OCI-LY1 (cell line): ENCODE results near the gene RPS3.

Experiments
- H2AFZ ChIP-seq: fragments of 200-600 bp; sonication (generic), shearing (Covaris generic); 2 replicates; pipeline ENCODE4 v1.6.0; 2014; ENCODE audit warnings: antibody characterized with exemption, mild to moderate bottlenecking, low read length
- H3F3A ChIP-seq: fragments of 200-600 bp; sonication (generic), shearing (Covaris generic); 2 replicates; pipeline ENCODE4 v1.6.0; 2014; ENCODE audit warnings: mild to moderate bottlenecking, antibody characterized with exemption, low read length, moderate library complexity; ENCODE audit not compliant: insufficient read depth
- H3K27ac ChIP-seq: fragments of 200-600 bp; sonication (generic); 2 replicates; pipeline ENCODE4 v1.5.1; 2014; ENCODE audit warnings: low read length, mixed run types, mild to moderate bottlenecking, low read depth; ENCODE audit not compliant: poor library complexity, severe bottlenecking
- H3K27me3 ChIP-seq: fragments of 200-600 bp; sonication (generic); 2 replicates; pipeline ENCODE4 v1.6.0; 2014; ENCODE audit warnings: antibody characterized with exemption, mild to moderate bottlenecking, low read length, moderate library complexity; ENCODE audit not compliant: insufficient read depth
- H3K36me3 ChIP-seq: fragments of 200-600 bp; sonication (generic); 2 replicates; pipeline ENCODE4 v1.6.1; 2014; ENCODE audit warnings: mild to moderate bottlenecking, antibody characterized with exemption, low read length, moderate library complexity, mixed read lengths; ENCODE audit not compliant: insufficient read depth
- H3K4me1 ChIP-seq: fragments of 200-600 bp; sonication (generic); 2 replicates; pipeline ENCODE4 v1.5.1; 2014; ENCODE audit warnings: mild to moderate bottlenecking, low read length, moderate library complexity; ENCODE audit not compliant: insufficient read depth, severe bottlenecking
- H3K4me2 ChIP-seq: fragments of 200-600 bp; sonication (generic), shearing (Covaris generic); 2 replicates; pipeline ENCODE4 v1.6.1; 2014; ENCODE audit warnings: low read length
- H3K4me3 ChIP-seq: fragments of 200-600 bp; sonication (generic); 2 replicates; pipeline ENCODE4 v1.5.1; 2014; ENCODE audit warnings: low read length, low read depth, mild to moderate bottlenecking, mixed read lengths; ENCODE audit not compliant: poor library complexity, severe bottlenecking
- H3K79me2 ChIP-seq: fragments of 200-600 bp; shearing (Covaris generic); 2 replicates; pipeline ENCODE4 v1.6.1; 2016; ENCODE audit warnings: mixed run types, low read length, mixed read lengths; ENCODE audit not compliant: insufficient read depth
- H3K9ac ChIP-seq: fragments of 200-600 bp; sonication (generic), shearing (Covaris generic); 2 replicates; pipeline ENCODE4 v1.6.1; 2014; ENCODE audit warnings: mild to moderate bottlenecking, low read length, mixed read lengths
- H3K9me2 ChIP-seq: fragments of 200-600 bp; sonication (generic), shearing (Covaris generic); 2 replicates; pipeline ENCODE4 v1.6.1; 2014; ENCODE audit warnings: low read depth, mild to moderate bottlenecking, low read length, mixed read lengths
- H3K9me3 ChIP-seq: fragments of 200-600 bp; shearing (Covaris generic); 2 replicates; pipeline ENCODE4 v1.6.1; 2014; ENCODE audit warnings: low read length, mixed read lengths
- H4K20me1 ChIP-seq: fragments of 200-600 bp; sonication (generic), shearing (Covaris generic); 2 replicates; pipeline ENCODE4 v1.6.0; 2016; ENCODE audit warnings: mild to moderate bottlenecking, low read length; ENCODE audit not compliant: insufficient read depth
- EZH2 ChIP-seq: fragments of 200-600 bp; sonication (generic), shearing (Covaris generic); IDR thresholded peaks from 2 replicates; pipeline ENCODE4 v1.8.0; 2017; ENCODE audit warnings: borderline replicate concordance, mixed run types, mild to moderate bottlenecking, antibody characterized with exemption, low read length, moderate library complexity, mixed read lengths
- TF ChIP-seq, protein P1 (sequence below): fragments of 200-600 bp; sonication (generic), shearing (Covaris generic); IDR thresholded peaks from 2 replicates; pipeline ENCODE4 v1.5.1; 2017; ENCODE audit warnings: mild to moderate bottlenecking, antibody characterized with exemption, low read length, moderate library complexity, mixed read lengths

The RPS3 gene

DNA sequence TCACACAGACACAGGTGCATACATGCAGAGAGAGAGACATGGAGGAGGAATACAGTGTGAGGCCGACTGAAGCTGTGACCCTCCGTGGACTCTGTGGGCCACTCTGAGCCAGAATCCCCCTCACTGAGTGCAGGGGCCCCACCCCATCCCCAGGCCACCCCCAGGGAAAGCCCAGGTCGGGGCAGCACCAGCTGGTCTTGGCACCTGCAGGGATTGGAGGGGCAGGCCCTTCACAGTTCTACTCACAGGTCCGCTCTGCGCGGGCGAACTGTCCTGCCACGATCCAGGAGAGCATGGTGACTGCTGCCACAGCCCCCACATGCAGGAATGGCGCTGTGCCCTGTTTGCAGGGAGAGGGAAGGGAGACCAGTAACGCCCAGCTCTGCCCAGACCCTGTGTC, 50.0 kb downstream of the RPS3 start:
- no peak overlapping the region for H3K4me3 ChIP-seq
- no peak overlapping the region for H3K4me2 ChIP-seq
- H3K27ac ChIP-seq = no peak overlapping the region

GRCh38 chr11:75449776-75450175, 50.5 kb downstream of the RPS3 start:
- Histone ChIP-seq H2AFZ (no peak overlapping the region), H4K20me1 (no peaks in the 10 kb centered on the region), H3K27me3 (peaks cover 12% of the 10 kb centered on the region; the same call in 1 of the 2 replicates), H3K36me3 (no peaks in the 10 kb centered on the region; the same call in 1 of the 2 replicates), H3K4me3 (no peak overlapping the region), H3K4me2 (no peak overlapping the region), H3K4me1 (no peaks in the 10 kb centered on the region), H3K9me2 (no peaks in the 10 kb centered on the region), H3K79me2 (no peaks in the 10 kb centered on the region), H3K9me3 (0 out of 2 replicates have a peak, but pooled peaks cover 4% of the 10 kb centered on the region), H3K9ac (no peak overlapping the region), H3K27ac (no peak overlapping the region), H3F3A (no peaks in the 10 kb centered on the region)
- no peak for TF ChIP-seq EZH2
- TF ChIP-seq, protein P1, sequence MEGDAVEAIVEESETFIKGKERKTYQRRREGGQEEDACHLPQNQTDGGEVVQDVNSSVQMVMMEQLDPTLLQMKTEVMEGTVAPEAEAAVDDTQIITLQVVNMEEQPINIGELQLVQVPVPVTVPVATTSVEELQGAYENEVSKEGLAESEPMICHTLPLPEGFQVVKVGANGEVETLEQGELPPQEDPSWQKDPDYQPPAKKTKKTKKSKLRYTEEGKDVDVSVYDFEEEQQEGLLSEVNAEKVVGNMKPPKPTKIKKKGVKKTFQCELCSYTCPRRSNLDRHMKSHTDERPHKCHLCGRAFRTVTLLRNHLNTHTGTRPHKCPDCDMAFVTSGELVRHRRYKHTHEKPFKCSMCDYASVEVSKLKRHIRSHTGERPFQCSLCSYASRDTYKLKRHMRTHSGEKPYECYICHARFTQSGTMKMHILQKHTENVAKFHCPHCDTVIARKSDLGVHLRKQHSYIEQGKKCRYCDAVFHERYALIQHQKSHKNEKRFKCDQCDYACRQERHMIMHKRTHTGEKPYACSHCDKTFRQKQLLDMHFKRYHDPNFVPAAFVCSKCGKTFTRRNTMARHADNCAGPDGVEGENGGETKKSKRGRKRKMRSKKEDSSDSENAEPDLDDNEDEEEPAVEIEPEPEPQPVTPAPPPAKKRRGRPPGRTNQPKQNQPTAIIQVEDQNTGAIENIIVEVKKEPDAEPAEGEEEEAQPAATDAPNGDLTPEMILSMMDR = no peak

More for the DNA sequence above, 50.0 kb downstream of the RPS3 start:
- no peaks in the 10 kb centered on the region for H3K4me1 ChIP-seq
- H3K79me2 ChIP-seq = no peaks in the 10 kb centered on the region
- H3K36me3 ChIP-seq = no peaks in the 10 kb centered on the region; the same call in 1 of the 2 replicates
- H4K20me1 ChIP-seq = no peaks in the 10 kb centered on the region
- no peak overlapping the region for H3K9ac ChIP-seq
- TF ChIP-seq EZH2 = no peak
- TF ChIP-seq, protein P1 = no peak
- no peaks in the 10 kb centered on the region for H3K9me2 ChIP-seq
- H3K9me3 ChIP-seq = 0 out of 2 replicates have a peak, but pooled peaks cover 4% of the 10 kb centered on the region
- H2AFZ ChIP-seq = no peak overlapping the region
- peaks cover 12% of the 10 kb centered on the region; the same call in 1 of the 2 replicates for H3K27me3 ChIP-seq
- H3F3A ChIP-seq = no peaks in the 10 kb centered on the region

DNA sequence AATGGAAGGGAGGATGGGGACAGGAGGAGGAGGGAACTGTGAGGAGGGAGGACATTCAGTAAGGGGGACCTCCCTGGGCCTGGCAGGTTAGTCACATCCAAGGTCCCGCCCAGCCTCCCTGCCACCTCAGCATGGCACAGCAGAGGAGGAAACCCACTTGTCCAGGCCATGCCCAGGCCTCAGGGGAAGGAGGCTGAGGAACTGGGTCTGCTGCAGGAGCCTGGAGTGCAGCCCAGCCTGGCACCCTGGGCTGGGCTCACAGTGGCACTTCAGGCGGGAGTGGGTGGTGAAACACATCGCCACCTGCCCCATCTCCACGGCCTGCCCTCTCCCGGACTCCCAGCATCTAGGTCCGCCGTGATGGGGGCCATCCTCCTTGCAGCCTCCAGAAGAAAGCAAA, 50.9 kb downstream of the RPS3 start:
- no peaks in the 10 kb centered on the region for H3K79me2 ChIP-seq
- peaks cover 12% of the 10 kb centered on the region; the same call in 1 of the 2 replicates for H3K27me3 ChIP-seq
- H2AFZ ChIP-seq = no peak overlapping the region
- H3F3A ChIP-seq = no peaks in the 10 kb centered on the region
- TF ChIP-seq, protein P1 = no peak
- TF ChIP-seq EZH2 = no peak
- no peak overlapping the region for H3K9ac ChIP-seq
- no peak overlapping the region for H3K27ac ChIP-seq
- H3K9me2 ChIP-seq = no peaks in the 10 kb centered on the region
- no peaks in the 10 kb centered on the region for H4K20me1 ChIP-seq
- no peaks in the 10 kb centered on the region for H3K4me1 ChIP-seq
- no peaks in the 10 kb centered on the region; the same call in 1 of the 2 replicates for H3K36me3 ChIP-seq
- H3K4me2 ChIP-seq = no peak overlapping the region
- 0 out of 2 replicates have a peak, but pooled peaks cover 4% of the 10 kb centered on the region for H3K9me3 ChIP-seq
- H3K4me3 ChIP-seq = no peak overlapping the region
